COLO829 (cell line): ENCODE measurements around the gene TOGARAM2.

Experiments used
- DNase-seq: peaks from one replicate; pipeline ENCODE4 v3.0.0; 2012; ENCODE audit warnings: low spot score

The TOGARAM2 gene

DNA sequence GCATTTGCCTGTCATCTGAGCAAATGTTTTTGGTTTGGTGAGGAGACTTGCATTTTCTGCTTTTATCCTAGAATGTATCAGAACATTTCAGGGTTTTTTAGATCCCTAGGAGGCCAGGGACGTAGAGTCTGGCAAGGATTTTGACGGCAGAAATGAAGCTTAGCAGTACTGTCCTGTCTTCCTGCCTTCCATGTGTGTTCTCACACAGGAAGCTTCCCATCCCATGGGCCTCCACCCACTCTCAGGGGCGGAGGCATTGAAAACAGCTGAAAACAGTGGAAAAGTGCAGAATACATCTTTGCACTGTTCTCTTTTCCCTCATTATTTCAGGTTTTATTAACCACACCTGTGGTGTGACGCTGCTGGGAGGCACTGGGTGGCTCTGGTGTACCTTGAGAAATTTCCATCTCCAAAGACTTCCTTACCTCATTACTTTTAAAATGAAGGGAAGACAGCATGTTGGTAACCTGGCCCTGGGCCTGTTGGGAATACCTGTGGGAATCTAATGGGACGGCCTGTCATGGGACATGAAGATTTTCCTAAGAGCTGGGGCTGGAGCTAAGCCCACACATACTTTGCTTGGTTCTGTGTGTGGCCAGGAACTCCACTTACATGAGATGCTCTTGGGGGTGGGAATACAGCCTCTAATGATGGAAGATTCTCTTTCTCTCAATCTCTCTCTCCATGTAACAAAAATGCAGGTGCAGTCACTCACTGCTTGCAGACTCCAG lies 72.7 kb downstream of the TOGARAM2 start:
- DNase-seq, result peak; percentile 21

DNA sequence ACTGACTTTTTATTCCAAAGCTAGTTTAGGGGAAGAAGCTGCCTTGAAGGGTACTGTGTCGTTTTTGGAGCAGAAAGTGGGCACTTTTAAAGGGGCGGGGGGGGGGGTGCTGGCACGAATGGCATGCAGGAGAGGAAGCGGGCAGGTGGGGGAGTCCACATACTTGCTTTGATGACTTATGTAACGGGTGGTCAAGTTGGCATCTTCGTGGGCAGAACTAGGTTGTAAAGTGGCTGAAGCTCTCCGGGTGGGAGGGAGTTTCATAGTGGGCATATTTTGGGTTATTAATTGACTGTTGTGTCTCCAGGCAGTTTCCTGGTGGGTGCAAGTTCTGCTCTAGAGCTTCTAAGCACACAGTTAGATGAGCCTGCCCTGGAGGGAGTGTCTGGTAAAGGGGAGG lies 73.3 kb downstream of the TOGARAM2 start:
- no peak for DNase-seq

DNA sequence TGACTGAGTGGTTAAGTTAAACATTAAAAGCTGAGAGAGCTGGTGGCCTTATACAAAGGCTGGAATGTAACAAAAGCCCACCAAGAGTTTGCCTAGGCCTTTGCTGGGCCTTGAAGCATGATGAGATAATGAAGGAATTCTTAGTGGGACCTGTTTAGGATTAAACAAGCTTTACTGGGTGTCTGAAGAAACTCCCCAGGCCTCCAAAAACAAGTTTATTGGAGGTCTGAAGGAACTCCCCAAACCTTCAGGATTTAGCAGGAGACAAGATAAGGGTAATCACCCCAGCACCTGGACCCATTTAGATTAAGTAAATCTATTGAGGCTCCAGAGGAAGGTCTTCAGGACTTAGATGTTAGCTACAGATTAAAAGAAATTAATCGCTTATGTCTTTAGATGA lies 74.5 kb downstream of the TOGARAM2 start:
- DNase-seq, result no peak

DNA sequence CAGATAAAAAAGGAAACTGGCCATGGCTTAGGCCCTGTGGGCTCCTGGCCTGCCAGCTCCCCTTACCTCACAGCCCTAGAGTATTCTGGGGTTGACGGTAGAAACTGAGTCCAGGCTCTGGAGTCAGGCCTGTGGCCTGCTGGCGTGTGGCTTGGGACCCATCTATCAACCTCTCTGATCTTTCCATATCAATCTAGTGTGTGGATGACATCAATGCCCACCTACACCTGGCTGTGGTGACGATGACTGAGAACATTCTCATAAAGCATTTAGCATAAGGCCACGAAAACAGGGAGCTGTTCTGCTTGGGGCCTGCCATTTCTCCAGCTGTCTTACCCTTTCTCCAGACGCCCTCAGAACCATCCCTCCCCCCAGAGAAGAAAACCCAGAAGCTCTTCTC lies 75.4 kb downstream of the TOGARAM2 start:
- DNase-seq, result no peak

DNA sequence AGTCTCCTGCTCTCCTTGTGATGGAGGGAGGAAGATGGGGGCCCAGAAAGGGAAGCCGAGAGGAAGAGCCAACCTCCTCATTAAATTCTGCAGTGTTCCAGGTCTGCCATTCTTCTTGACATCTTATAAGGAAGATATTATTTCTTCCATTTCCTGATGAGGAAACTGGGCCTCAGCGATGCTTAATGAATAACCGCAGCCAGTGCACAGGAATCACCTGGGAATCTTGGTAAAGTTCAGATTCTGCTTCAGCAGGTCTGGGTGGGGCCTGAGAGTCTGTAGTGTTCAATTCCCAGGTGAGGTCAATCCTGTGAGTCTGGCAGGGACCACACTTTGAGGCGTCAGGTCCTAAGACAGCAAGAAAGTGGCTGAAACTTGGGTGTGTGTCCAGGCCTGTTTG lies 75.9 kb downstream of the TOGARAM2 start:
- no peak for DNase-seq

DNA sequence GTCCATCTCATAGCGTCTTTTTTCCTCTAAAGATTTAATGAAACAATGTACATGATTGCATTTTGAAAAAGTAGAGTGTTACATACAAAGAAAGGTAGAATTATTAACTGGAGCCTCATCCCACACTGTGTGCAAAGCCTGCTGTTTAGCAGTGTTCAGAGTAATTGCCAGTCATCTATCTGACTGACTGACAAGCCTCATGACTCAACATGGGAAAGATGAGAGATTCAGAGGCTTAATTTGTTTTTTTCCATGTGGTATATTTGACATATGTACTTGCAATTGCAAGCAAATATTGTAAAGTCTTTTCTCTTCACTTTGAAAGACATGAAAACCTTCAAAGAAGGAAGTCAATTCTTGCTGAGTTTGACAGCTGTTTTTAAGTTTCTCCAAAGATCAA lies 78.5 kb downstream of the TOGARAM2 start:
- DNase-seq, result no peak

DNA sequence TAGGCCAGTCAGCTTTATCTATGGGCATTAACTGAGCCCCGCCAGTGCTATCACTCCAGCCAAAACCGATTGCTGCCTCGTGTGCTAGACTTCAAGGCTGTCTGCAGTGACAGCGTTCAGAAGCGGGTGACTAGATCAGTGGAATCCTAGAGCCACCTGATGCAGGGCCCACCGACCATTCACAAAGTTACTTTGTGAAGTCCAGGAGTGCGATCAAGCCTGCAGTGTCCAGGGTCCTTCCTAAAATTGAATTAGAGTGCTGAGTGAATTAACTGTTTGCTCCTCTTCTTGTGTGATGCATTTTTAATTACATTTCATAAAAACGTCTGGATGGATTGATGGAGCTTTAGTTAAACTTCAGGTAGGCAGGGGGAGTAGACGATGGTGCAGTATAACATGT lies 79.3 kb downstream of the TOGARAM2 start:
- DNase-seq, result no peak

DNA sequence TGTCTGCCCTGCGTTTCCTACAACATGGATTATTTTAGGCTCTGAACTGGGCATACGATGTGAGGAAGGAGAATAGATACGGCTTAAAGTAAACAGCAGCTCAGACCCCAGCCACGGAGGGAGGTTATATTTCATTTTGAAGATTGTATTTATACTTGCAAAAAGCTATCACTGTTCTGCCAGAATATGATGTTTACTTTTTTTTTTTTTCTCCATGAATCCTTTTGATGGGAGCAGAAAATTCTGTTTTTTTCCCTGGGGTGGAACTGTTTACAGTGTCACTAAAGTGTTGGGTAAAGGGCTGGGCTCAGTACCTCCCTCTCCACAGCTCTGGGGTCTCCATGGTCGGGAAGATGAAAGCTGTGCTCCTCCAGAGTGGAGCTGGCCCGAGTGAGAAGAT lies 80.1 kb downstream of the TOGARAM2 start:
- no peak for DNase-seq

DNA sequence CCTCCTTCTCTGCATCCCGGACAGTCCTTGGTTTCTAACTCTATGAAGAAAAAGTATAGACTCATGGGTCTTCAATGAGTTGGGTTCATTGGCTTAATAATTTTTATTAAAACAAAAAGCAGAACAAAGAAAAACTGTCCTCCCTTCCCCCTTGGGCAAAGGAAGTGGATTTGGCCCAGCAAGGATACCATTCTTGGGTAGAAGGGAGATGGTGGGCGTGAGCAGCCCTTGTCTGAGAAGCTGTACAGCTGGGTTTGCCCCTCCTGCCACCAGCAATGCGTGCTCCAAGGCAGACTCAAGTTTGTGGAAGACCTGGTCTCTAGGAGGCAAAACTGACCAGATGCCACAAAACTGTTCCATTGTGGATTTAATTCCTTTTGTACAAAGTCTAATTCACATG lies 80.5 kb downstream of the TOGARAM2 start:
- DNase-seq, result no peak

DNA sequence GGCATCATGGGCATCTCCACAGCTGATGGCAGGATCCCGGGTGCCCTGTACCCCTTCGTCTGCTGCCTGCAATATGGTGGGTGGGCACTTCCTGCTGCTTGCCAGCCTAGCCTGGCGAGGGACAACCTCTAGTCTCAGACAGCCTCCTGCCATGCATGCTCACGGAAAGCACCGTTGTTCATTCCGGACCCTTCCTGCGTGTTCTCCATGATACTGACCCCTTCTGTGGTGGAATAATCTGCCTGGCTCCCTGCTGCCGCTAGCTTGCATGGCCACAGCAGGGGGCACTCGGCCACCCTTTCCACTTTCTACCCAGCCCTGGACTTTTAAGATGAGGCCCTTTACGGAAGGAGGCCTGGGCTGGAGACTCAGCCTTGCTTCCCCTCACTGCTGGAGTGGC lies 81.3 kb downstream of the TOGARAM2 start:
- no peak for DNase-seq

DNA sequence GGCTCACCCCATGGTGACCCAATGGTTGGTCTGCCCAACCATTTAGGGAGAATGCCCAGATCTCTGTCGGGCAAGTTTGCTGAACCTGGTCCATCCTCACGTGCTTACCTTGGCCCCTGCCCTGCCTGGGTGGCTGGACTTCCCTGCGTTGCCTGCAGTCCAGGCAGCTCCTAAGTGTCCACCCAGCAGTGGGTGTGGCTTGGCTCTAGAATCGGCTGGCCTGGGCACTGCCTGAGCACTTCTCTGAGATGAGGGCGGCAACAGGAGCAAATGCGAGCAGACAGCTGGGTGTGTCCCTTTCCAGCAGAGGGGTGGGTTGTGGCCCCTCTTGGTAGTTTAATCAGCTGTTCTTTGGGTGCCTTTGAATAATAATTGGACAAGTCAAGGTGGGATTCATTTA lies 82.0 kb downstream of the TOGARAM2 start:
- DNase-seq, result no peak

DNA sequence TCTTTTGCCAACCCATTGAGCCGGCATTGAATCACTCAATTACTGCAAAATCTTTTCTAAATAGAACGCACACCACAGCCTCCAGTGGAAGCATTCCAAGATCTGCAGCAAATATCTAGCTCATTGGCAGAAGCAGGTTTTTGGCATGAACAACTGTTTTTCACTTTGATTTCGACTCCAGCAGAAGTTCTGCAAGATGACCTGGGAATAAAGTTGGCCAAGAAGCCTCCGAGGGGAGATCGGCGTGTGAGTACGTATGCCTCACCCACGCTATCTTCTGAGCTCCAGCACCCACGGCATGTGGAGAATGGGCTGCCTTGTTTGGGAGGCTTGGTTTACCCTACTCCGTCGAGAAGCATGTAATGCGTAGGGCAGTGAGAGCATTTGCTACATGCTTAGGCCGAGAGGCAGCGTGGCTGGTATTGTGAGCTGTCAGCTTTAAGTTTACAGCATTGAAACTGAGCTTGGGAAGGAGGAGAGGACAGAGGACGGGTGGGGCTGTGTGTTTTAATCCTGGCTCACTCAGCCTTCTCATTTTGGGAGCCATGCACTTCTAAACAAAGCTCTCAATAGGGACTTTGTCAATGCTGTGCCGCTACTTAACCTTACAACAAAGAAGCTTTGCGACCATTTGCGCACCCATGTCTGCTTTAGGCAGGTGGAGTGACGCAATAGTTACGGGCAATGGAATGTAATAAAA lies 82.7 kb downstream of the TOGARAM2 start:
- no peak for DNase-seq

DNA sequence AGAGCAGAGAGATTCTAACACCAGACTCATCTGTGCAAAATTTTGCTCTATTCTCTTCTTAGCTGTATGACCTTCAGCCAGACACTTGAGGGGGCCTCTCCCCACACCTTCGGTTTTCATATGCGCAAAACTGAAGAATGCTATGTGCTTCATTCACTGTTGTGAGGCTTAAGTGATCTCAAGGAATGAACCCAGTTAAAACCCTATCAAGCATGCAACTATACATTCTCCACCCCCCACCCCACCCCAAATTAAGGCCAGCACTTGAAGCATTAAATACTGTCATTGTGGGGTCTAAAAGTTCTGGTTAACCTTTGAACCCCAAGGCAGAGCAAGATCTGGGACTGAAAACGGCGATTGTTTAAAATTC lies 83.2 kb downstream of the TOGARAM2 start:
- no peak for DNase-seq

DNA sequence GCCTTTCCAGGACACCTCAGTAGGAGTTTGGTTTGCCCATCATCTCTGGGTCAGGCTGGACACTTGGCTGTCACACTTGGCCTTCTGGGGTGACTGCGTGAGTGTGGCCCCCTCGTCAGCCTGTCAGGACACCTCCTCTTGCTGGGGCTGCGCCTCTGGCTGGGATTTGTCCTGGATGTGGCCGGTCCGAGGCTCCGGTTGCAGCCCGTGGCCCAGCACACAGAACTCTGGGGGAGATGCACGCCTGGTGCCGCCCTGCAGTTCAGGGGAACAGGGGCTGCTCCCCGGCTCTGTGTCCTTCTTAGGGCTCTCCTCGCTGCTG lies 83.6 kb downstream of the TOGARAM2 start:
- no peak for DNase-seq

DNA sequence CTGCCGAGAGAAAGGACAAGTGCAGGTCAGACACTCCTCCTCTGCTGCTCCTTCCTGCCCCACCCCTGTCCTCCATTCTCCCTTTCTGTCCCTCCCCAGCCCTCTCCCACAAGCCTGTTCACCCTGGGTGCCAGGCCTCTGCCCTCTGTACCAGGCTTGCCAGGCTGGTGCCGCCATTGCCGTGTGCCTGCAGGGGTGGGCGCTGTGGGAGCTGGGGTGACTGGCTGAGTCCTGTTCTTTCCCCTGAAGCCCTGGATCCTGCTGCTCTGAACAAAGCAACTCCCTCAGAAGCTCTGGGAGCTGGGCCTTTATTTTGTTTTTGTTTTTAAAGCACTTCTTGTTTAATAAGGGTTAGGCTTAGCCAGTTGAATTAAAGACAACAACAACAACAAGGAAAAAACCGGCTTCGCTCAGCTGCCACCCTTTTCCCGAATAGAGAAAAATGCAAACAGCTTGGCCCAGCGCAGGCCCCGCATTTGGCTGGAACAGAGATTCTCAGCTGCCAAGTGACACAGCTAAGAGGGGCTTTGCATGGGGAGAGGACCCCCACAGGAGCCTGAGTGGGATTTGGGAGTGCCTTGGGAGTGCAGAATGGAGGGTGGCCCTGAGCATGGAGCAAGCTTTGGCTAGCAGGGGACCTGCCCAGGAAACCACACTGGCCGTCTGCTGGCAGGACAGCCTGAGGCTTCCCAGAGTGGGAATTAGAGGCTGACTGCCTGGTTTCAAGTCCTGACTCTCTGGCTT lies 84.1 kb downstream of the TOGARAM2 start:
- DNase-seq, result no peak

DNA sequence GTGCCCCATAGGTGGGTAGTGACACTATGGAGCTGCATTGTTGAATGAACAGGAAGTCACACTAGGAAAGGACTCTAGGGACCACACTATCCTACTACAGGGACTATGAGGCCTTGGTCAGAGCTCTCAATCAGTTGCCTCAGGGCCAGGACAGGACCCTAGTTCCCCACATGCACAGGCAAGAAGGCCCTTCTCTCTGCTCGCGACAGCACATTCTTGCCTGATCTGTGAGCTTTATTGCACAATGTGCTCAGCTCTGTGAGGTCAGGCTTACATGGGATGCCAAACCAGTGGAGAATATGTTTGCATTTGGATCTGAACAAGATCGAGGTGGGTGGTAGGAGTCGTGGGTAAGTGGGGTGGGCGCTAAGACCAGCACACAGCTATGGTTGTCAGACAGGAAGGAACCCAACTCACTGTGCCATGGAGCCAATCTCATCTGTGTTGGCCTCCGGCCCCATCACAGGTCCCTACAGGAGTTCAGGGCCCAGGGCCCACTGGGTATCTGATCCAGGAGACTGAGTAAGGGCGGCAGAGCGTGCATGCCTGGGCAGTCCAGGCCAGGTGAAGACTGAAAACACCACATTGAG lies 85.3 kb downstream of the TOGARAM2 start:
- DNase-seq, result no peak

DNA sequence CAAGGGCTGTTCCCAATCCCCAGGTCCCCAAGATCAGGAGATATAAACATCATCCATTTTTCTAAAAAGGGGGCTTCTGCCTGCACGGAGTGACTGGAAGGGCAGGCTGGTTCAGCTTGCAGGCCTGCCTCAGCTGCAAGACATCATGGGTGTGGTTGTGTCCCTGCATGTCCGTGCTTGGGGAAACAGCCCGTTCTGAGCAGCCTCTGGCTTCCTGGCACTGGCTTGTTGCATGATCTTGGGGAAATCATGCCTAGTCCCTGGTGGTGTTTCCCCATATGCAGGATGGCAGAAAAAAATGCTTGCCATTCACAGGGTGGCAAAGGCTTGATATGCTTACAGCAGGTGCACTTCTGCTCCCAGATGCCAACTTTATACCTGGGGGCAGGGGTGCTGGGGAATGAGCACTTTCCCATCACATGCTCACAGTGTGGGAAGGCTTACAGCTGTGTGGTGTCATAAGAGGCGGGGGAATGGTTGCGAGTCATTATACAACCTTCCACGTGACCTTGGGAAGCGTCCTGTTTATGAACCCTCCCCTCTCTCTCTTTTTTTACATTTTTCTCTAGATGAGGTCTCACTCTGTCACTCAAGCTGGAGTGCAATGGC lies 86.0 kb downstream of the TOGARAM2 start:
- no peak for DNase-seq

DNA sequence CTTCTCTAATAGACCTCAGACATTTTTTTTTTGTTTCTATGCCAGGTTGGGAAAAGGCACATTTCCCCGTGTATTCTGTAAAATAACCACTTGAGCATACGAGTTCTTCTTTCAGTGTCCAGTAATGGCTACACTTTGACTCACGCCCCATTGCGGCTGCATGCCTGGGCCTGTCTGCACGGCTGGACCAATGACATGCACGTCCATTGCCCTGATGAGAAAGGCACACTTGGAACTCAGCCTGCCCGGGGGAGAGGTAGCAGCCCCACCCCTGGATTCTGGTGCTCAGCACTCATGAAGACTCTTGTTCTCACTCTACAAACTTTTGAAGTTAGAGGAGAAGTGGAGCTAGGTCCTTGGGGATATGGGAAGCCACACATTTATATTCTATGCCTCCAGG lies 87.4 kb downstream of the TOGARAM2 start:
- DNase-seq, result no peak

DNA sequence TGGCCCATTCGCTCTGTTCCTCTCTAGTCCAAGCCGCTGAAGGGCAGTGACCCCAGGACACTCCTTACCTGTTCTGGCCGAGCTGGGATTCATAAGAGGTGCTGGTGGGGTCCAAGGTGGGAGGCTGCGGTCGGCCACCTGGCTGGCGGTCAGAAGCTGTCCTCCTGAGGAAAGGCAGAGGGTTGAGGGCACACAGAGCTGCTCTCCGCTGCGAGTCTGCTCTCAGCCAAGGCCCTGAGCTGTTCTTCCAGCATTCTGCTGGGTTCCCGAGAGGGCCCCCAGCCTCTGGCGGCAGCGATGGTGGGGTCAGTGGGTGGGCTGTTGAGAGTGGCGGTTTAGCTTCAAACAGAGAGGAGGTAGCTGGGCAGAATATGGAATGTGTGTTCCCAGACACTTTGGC lies 89.4 kb downstream of the TOGARAM2 start:
- DNase-seq, result no peak

DNA sequence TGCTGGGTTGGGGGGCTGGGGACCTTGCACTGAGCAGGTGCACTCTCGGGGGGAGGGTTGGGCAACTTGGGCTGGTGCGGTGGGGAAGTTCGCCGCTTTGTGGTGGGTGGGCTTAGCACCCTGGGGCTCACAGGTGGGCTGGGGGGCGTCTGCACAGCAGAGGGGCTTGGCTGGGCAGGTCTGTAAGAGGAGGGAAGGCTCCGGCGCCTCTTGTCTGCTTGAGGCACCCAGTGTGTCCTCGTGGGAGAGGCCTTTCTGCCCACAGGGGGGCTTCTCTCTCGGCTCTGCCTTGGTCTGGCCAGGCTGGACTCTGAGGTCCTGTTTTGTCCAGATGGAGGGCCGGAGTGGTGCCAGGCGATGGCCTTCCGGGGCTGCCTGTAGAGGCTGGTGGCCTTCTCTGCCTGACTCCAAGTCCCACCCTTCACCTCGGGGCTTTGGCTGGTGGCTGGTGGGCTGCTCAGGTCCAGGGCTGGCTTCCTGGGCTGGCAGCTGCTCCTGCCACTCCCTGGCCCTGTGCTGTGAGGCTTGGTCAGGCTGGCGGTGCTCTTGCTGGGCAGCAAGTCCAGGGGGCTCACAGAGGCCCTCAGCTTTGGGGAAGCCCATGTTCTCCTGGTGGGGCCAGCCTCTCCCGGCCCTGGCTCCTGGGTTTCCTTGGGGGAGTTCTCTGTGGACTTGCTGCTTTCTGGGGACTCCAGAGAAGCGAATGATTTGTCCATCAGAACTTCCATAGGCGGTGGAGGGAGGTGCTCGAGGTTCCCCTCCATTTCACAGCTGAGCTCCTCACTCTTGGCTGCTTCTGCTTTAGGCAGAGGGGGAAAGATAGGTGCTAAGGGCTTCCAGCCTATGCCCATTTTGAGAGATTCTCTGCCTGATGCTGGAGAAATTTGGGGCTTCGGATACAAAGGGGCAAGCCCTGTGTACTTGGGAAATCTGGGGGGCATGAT lies 90.2 kb downstream of the TOGARAM2 start:
- DNase-seq, result no peak

DNA sequence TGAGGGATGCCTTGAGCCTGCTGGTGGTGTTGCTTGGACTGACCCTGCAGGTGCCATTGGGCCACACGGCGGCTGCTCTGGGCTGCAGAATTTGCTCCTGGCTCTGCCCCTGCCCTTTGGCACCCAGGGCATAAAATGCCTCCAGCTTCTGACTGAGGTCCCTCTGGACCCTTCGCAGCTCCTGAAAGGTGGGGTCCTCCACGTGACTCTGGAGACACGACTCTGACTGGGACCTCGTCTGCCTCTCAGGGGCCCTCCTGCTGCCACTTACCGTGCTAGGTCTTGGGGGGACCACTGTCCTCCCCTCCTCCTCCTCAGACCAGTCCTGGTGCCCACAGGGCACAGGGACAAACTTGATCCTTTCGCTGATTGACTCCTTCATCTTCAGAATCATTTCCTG lies 91.2 kb downstream of the TOGARAM2 start:
- no peak for DNase-seq
